ENCODE data around the gene DHX40.

DNA sequence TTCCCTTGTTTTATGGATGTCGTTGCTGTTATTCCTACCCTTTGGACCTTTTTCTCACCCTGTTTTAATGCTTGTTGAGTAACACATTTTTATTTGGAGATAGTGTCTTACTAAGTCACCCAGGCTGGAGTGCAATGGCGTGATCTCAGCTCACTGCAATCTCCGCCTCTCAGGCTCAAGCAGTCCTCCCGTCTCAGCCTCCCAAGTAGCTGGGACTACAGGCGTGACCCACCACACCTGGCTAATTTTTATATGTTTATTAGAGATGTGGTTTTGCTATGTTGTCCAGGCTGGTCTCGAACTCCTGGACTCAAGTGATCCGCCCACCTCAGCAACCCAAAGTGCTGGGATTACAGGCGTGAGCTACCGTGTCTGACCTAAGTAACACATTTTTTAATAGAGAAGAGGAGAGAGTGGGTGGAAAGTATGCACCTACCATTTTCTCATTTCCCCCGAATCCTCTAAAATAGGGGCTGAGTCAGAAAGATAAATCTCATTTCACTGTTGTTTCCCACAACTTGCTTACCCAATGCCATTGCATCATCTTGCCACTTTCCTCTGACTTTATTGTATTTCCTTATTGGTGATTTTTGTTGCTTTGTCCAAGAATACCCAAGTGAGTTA, 7.0 kb downstream of the DHX40 start:
- TF ChIP-seq POLR2AphosphoS5 (IDR thresholded peaks at IDR 0.05; ENCODE audit: borderline replicate concordance, low read depth, low read length) = no peak
- no peak for TF ChIP-seq EZH2 (IDR thresholded peaks at IDR 0.05)

All from SK-N-MC (cell line).